ENCODE results near the gene DDX5. TPM values are rescaled to one million over a fixed set of nuclear protein-coding genes. Genes with fewer than 3 reads are reported as not detected.

Gene DDX5
- total RNA-seq, 1 donor from 2014 or later = 771 TPM

DNA sequence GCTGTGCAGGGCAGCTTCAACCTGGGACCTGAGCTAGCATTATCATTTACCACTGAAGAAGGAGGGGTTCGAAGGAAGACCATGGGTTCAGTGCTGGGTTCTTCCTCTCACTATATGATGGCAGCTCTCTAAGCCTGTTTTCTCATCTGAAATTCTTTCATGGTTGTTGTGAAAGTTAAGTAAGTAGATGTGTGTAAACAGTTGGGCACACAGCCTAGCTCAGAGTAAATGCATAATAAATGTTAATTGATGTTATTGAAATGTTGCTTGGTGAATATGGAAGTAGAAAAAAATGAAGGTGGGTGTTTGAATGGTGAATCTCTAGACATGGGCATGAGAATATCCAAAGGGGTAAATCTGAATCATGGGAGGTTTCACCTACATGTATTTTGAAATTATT is 9.7 kb upstream of the DDX5 start:
- Mint-ChIP-seq H3K4me3 (ENCODE audit: unreplicated experiment) (no peak overlapping the region), H3K27me3 (ENCODE audit: unreplicated experiment) (no peaks in the 10 kb centered on the region), H3K36me3 (ENCODE audit: low read depth, unreplicated experiment) (peaks cover 13% of the 10 kb centered on the region), H3K9me3 (ENCODE audit: unreplicated experiment) (no peaks in the 10 kb centered on the region), H3K4me1 (ENCODE audit: unreplicated experiment) (no peaks in the 10 kb centered on the region), H3K27ac (ENCODE audit: unreplicated experiment) (no peak overlapping the region)
- no peak for TF ChIP-seq CTCF (IDR thresholded peaks at IDR 0.05; ENCODE audit: unreplicated experiment)
- DNase-seq (ENCODE audit: low spot score) = no peak

GRCh38 chr17:64515419-64515818 is 9.3 kb upstream of the DDX5 start:
- Mint-ChIP-seq H3K9me3 (ENCODE audit: unreplicated experiment) (no peaks in the 10 kb centered on the region), H3K27ac (ENCODE audit: unreplicated experiment) (no peak overlapping the region), H3K36me3 (ENCODE audit: low read depth, unreplicated experiment) (peaks cover 15% of the 10 kb centered on the region), H3K4me3 (ENCODE audit: unreplicated experiment) (no peak overlapping the region), H3K27me3 (ENCODE audit: unreplicated experiment) (no peaks in the 10 kb centered on the region), H3K4me1 (ENCODE audit: unreplicated experiment) (no peaks in the 10 kb centered on the region)
- no peak for DNase-seq (ENCODE audit: low spot score)
- no peak for TF ChIP-seq CTCF (IDR thresholded peaks at IDR 0.05; ENCODE audit: unreplicated experiment)

- Mint-ChIP-seq H3K36me3 (ENCODE audit: low read depth, unreplicated experiment) (peaks cover 34% of the 10 kb centered on the region), H3K4me1 (ENCODE audit: unreplicated experiment) (peaks cover 29% of the 10 kb centered on the region), H3K27ac (ENCODE audit: unreplicated experiment) (no peak overlapping the region), H3K4me3 (ENCODE audit: unreplicated experiment) (no peak overlapping the region), H3K27me3 (ENCODE audit: unreplicated experiment) (peaks cover 28% of the 10 kb centered on the region), H3K9me3 (ENCODE audit: unreplicated experiment) (no peaks in the 10 kb centered on the region)
- TF ChIP-seq CTCF (IDR thresholded peaks at IDR 0.05; ENCODE audit: unreplicated experiment) = no peak
- DNase-seq (ENCODE audit: low spot score) = no peak
These were observed 3.1 kb upstream of the DDX5 start for GRCh38 chr17:64509179-64509578.

- no peak for TF ChIP-seq CTCF (IDR thresholded peaks at IDR 0.05; ENCODE audit: unreplicated experiment)
- Mint-ChIP-seq H3K27me3 (ENCODE audit: unreplicated experiment) (peaks cover 28% of the 10 kb centered on the region), H3K9me3 (ENCODE audit: unreplicated experiment) (no peaks in the 10 kb centered on the region), H3K4me3 (ENCODE audit: unreplicated experiment) (peak overlapping the region; percentile 77), H3K36me3 (ENCODE audit: low read depth, unreplicated experiment) (peaks cover 39% of the 10 kb centered on the region), H3K27ac (ENCODE audit: unreplicated experiment) (no peak overlapping the region), H3K4me1 (ENCODE audit: unreplicated experiment) (peaks cover 34% of the 10 kb centered on the region)
- DNase-seq (ENCODE audit: low spot score) = no peak
These were observed 2.6 kb upstream of the DDX5 start for GRCh38 chr17:64508683-64509082.

- Mint-ChIP-seq H3K27ac (ENCODE audit: unreplicated experiment) (peak overlapping the region; percentile 100), H3K27me3 (ENCODE audit: unreplicated experiment) (peaks cover 30% of the 10 kb centered on the region), H3K36me3 (ENCODE audit: low read depth, unreplicated experiment) (peaks cover 52% of the 10 kb centered on the region), H3K9me3 (ENCODE audit: unreplicated experiment) (no peaks in the 10 kb centered on the region), H3K4me3 (ENCODE audit: unreplicated experiment) (peak overlapping the region; percentile 100), H3K4me1 (ENCODE audit: unreplicated experiment) (peaks cover 44% of the 10 kb centered on the region)
- DNase-seq (ENCODE audit: low spot score) = peak; percentile 9
- TF ChIP-seq CTCF (IDR thresholded peaks at IDR 0.05; ENCODE audit: unreplicated experiment) = no peak
These were observed 1.3 kb upstream of the DDX5 start for GRCh38 chr17:64507413-64507782.

Measured in endothelial cell (in vitro differentiated cells).